B cell (primary cell): Measurements from ENCODE around the gene SLC37A2. TPM values are rescaled to one million over a fixed set of nuclear protein-coding genes. Genes with fewer than 3 reads are reported as not detected.

Experiments
- ATAC-seq: fragments of 200-7000 bp; cut with Tn5 transposase; one replicate; pipeline ENCODE4 v1.10.0; 2021; ENCODE audit warnings: low read depth, mild to moderate bottlenecking, moderate number of reproducible peaks, moderate library complexity
- CTCF ChIA-PET: fragments of 350-600 bp; sonication (Branson Sonifier 250); formaldehyde crosslinking; loops from one replicate; lab custom pipeline; 2021; ENCODE audit warnings: antibody characterized with exemption, inconsistent platforms; lab: Charles Lee
- POLR2A ChIA-PET: fragments of 350-600 bp; sonication (Branson Sonifier 250); formaldehyde crosslinking; loops from one replicate; lab custom pipeline; 2021; ENCODE audit warnings: antibody characterized with exemption; lab: Charles Lee
- DNase-seq: peaks from one replicate; pipeline ENCODE4 v3.0.0; 2013
- H2AFZ ChIP-seq: 2 replicates; pipeline ENCODE4 v1.6.1; 2012; ENCODE audit warnings: mild to moderate bottlenecking, low read depth, low read length; ENCODE audit not compliant: insufficient read depth, poor library complexity, severe bottlenecking
- H3K27ac ChIP-seq, 2 donors: 1 replicate in 1 of 2; 2 replicates in 1 of 2; pipeline ENCODE4 v1.5.1; 2012 to 2013; ENCODE audit warnings: low read length in 2 of 2, mild to moderate bottlenecking in 2 of 2, moderate library complexity in 1 of 2
- H3K27me3 ChIP-seq, 4 experiments: fragments of 200-600 bp in 1 of 4; sonication (generic) in 1 of 4; replicated peaks in 1 of 4; 1 replicate in 2 of 4; 2 replicates in 2 of 4; pipeline versions ENCODE4 v1.6.1 to v1.7.0; 2013 to 2016; ENCODE audit warnings: low read length in 3 of 4, mild to moderate bottlenecking in 2 of 4, mixed read lengths in 1 of 4, moderate library complexity in 1 of 4; ENCODE audit not compliant: insufficient read depth in 4 of 4, control insufficient read depth in 3 of 4; ENCODE audit errors: control extremely low read depth in 1 of 4
- H3K36me3 ChIP-seq, 2 experiments: replicated peaks in 1 of 2; 1 replicate in 1 of 2; 2 replicates in 1 of 2; pipeline versions ENCODE4 v1.6.1 to v1.7.1; 2013; ENCODE audit warnings: low read length in 1 of 2; ENCODE audit not compliant: insufficient read depth in 2 of 2, control insufficient read depth in 1 of 2; ENCODE audit errors: control extremely low read depth in 1 of 2, extremely low read depth in 1 of 2
- H3K4me1 ChIP-seq, 2 donors: fragments of 200-600 bp in 1 of 2; sonication (generic) in 1 of 2; 1 replicate in 1 of 2; 2 replicates in 1 of 2; pipeline versions ENCODE4 v1.5.1 to v1.6.1; 2013 to 2017; ENCODE audit warnings: low read length in 2 of 2; ENCODE audit not compliant: control insufficient read depth in 2 of 2, insufficient read depth in 2 of 2
- H3K4me2 ChIP-seq: replicated peaks from 2 replicates; pipeline ENCODE3; 2012; ENCODE audit warnings: mild to moderate bottlenecking, low read depth, low read length; ENCODE audit not compliant: poor library complexity, severe bottlenecking
- H3K4me3 ChIP-seq, 5 experiments: fragments of 200-600 bp in 1 of 5; sonication (generic) in 1 of 5; 1 replicate in 3 of 5; 2 replicates in 2 of 5; pipeline versions ENCODE4 v1.5.1 to v1.7.0; 2011 to 2016; ENCODE audit warnings: low read length in 4 of 5, mild to moderate bottlenecking in 4 of 5, low read depth in 2 of 5, control low read depth in 1 of 5, moderate library complexity in 1 of 5; ENCODE audit not compliant: insufficient read depth in 1 of 5; ENCODE audit errors: control extremely low read depth in 1 of 5, extremely low read depth in 1 of 5
- H3K79me2 ChIP-seq: fragments of 200-600 bp; sonication (generic); one replicate; pipeline ENCODE4 v1.6.0; 2016; ENCODE audit warnings: low read length; ENCODE audit not compliant: control insufficient read depth, insufficient read depth
- H3K9ac ChIP-seq: fragments of 200-600 bp; sonication (generic); 2 replicates; pipeline ENCODE4 v1.6.1; 2017; ENCODE audit warnings: mild to moderate bottlenecking, low read length, moderate library complexity
- H3K9me3 ChIP-seq, 3 donors: one replicate each; pipeline versions ENCODE4 v1.6.1 to v1.7.1; 2013; ENCODE audit warnings: low read length in 2 of 3; ENCODE audit not compliant: control insufficient read depth in 2 of 3, insufficient read depth in 1 of 3; ENCODE audit errors: control extremely low read depth in 1 of 3
- H4K20me1 ChIP-seq: 2 replicates; pipeline ENCODE4 v1.6.0; 2012; ENCODE audit warnings: mild to moderate bottlenecking, low read length; ENCODE audit not compliant: insufficient read depth, control insufficient read depth, poor library complexity, severe bottlenecking
- H3K27ac Mint-ChIP-seq: one replicate; pipeline ENCODE4 v1.8.0; 2021; ENCODE audit warnings: mixed read lengths
- H3K27me3 Mint-ChIP-seq: one replicate; pipeline ENCODE4 v1.8.0; 2021; ENCODE audit warnings: mixed read lengths
- H3K4me1 Mint-ChIP-seq: one replicate; pipeline ENCODE4 v1.8.0; 2021; ENCODE audit warnings: mixed read lengths
- H3K4me3 Mint-ChIP-seq: one replicate; pipeline ENCODE4 v1.8.0; 2021; ENCODE audit warnings: mixed read lengths
- H3K9me3 Mint-ChIP-seq: one replicate; pipeline ENCODE4 v1.8.0; 2022; ENCODE audit warnings: mixed read lengths; ENCODE audit not compliant: insufficient read depth
- CTCF ChIP-seq: fragments of 200-600 bp; IDR thresholded peaks from one replicate; pipeline ENCODE4 v1.8.0; 2022; ENCODE audit warnings: antibody characterized with exemption, mild to moderate bottlenecking
- EZH2 ChIP-seq: IDR thresholded peaks from 2 replicates; pipeline ENCODE4 v1.6.1; 2012; ENCODE audit warnings: borderline replicate concordance, low read depth, mild to moderate bottlenecking, moderate library complexity, low read length; ENCODE audit not compliant: insufficient read depth, poor library complexity, severe bottlenecking
- WGBS: methylation state at CpG from one replicate; pipeline ENCODE4 v1.1.5; 2013; ENCODE audit warnings: missing lambda C conversion rate; ENCODE audit not compliant: insufficient coverage; 5-methylcytosine and 5-hydroxymethylcytosine counted together
- intact Hi-C: fragments of 100-400 bp; cut with micrococcal nuclease; formaldehyde crosslinking; loops from one replicate; pipeline ENCODE4 v1.10.0; 2022
- polyA plus RNA-seq: library from polyadenylated mRNA; depleted of rRNA; stranded (reverse); fragments of >200 nt; gene quantifications from 2 replicates; pipeline ENCODE4 v1.2.3, GENCODE V29; 2012
- total RNA-seq, 2 donors: library from RNA; stranded (reverse); fragments of 120-200 nt in 1 of 2; gene quantifications; 1 replicate in 1 of 2; 2 replicates in 1 of 2; pipeline versions ENCODE4 v1.2.3 to v1.2.4, GENCODE V29; 2013 to 2022

The SLC37A2 gene
- total and polyA plus RNA-seq, 2 donors (not counting 1 experiment from before 2014, with no cell fraction given), result 7.6 to 27.0 TPM

- WGBS, result 94% methylated on average over 11 of the region's 11 CpGs
- no peak for DNase-seq
- no peak overlapping the region for H3K9ac ChIP-seq
- H3K9me3 ChIP-seq, result peaks cover 0 to 16% (median 0%) of the 10 kb centered on the region in 3 donors
- no peak overlapping the region for H3K4me3 ChIP-seq
- intact Hi-C loops, result loop anchor here (10.0 kb wide), 1 partner anchor 490 kb away; the partner anchor contains the start of gene EI24
- H3K27ac Mint-ChIP-seq, result peak overlapping the region; percentile 75
- H2AFZ ChIP-seq, result no peak overlapping the region
- no peaks in the 10 kb centered on the region for H3K27me3 ChIP-seq
- ChIA-PET CTCF (interaction anchor here (0.9 to 1.6 kb wide), 5 partner anchors 11 to 121 kb away, joined by 3 to 5 read pairs (median 3); partner anchors contain the start of genes CCDC15, SLC37A2 and TMEM218), POLR2A (no interaction called here)
- H3K36me3 ChIP-seq, result no peaks in the 10 kb centered on the region
- H3K4me1 ChIP-seq, result peaks cover 46 to 56% of the 10 kb centered on the region in 2 donors
- peaks cover 47% of the 10 kb centered on the region for H3K4me1 Mint-ChIP-seq
- no peaks in the 10 kb centered on the region for H3K9me3 Mint-ChIP-seq
- H3K27me3 Mint-ChIP-seq, result no peaks in the 10 kb centered on the region
- TF ChIP-seq EZH2 (no peak), CTCF (no peak)
- H3K79me2 ChIP-seq, result no peaks in the 10 kb centered on the region
- no peak overlapping the region for H3K4me3 Mint-ChIP-seq
- no peaks in the 10 kb centered on the region for H4K20me1 ChIP-seq
- no peak for ATAC-seq
- peak overlapping the region; percentile 61 for H3K4me2 ChIP-seq
- no peak overlapping the region for H3K27ac ChIP-seq
Observed at GRCh38 chr11:125074511-125075241, 11.6 kb downstream of the SLC37A2 start.

GRCh38 chr11:125075242-125075625 is 12.1 kb downstream of the SLC37A2 start:
- Histone ChIP-seq H3K27me3 (no peaks in the 10 kb centered on the region), H3K4me2 (no peak overlapping the region), H3K9ac (no peak overlapping the region), H3K36me3 (no peaks in the 10 kb centered on the region), H3K9me3 (peaks cover 0 to 16% (median 0%) of the 10 kb centered on the region in 3 donors), H2AFZ (no peak overlapping the region), H4K20me1 (no peaks in the 10 kb centered on the region), H3K27ac (no peak overlapping the region), H3K4me1 (peaks cover 41 to 50% of the 10 kb centered on the region in 2 donors), H3K79me2 (no peaks in the 10 kb centered on the region), H3K4me3 (no peak overlapping the region)
- Mint-ChIP-seq H3K4me1 (peaks cover 41% of the 10 kb centered on the region), H3K27ac (no peak overlapping the region), H3K27me3 (no peaks in the 10 kb centered on the region), H3K4me3 (no peak overlapping the region), H3K9me3 (no peaks in the 10 kb centered on the region)
- WGBS, result 93% methylated on average over 7 of the region's 7 CpGs
- no peak for ATAC-seq
- ChIA-PET CTCF (interaction anchor here (1.1 kb wide), 1 partner anchor 49 kb away, joined by 4 read pairs; no protein-coding TSS in a partner anchor), POLR2A (no interaction called here)
- intact Hi-C loops, result loop anchor here (10.0 kb wide), 1 partner anchor 490 kb away; the partner anchor contains the start of gene EI24
- TF ChIP-seq EZH2 (no peak), CTCF (no peak)
- DNase-seq, result no peak
